ENCODE results near the gene CCDC91. TPM values are rescaled to one million over a fixed set of nuclear protein-coding genes. Genes with fewer than 3 reads are reported as not detected.
A peak's percentile ranks its signal among the peaks of the same experiment; 100 is the strongest.

Gene CCDC91
- total and polyA plus RNA-seq, 11 donors = 24.9 to 62.1 (median 51.8) TPM

- no peaks in the 10 kb centered on the region for H3K27me3 ChIP-seq
- H3K27ac ChIP-seq = no peak overlapping the region
- DNase-seq = peak in 1 of 5 donors; percentile 38
- no peaks in the 10 kb centered on the region for H3K36me3 ChIP-seq
- H3K4me1 ChIP-seq = peaks cover 0 to 29% (median 5%) of the 10 kb centered on the region in 12 donors
- no peak for ATAC-seq
- H3K9me3 ChIP-seq = peaks cover 0 to 25% (median 5%) of the 10 kb centered on the region in 12 donors
- 92 to 94% (median 92%) methylated on average over 2 of the region's 2 CpGs for WGBS, 4 donors
- H3K4me3 ChIP-seq = no peak overlapping the region
- intact Hi-C loops (cut with DNase I) = no loop called here
- TF ChIP-seq CTCF (IDR thresholded peaks at IDR 0.05) = no peak
- TF ChIP-seq POLR2A (IDR thresholded peaks at IDR 0.05) = no peak
Measured at GRCh38 chr12:28222081-28222700, 31.9 kb downstream of the CCDC91 start.

- Histone ChIP-seq H3K36me3 (no peaks in the 10 kb centered on the region), H3K9me3 (peaks cover 0 to 25% (median 5%) of the 10 kb centered on the region in 12 donors), H3K4me1 (peaks cover 0 to 29% (median 5%) of the 10 kb centered on the region in 12 donors), H3K4me3 (no peak overlapping the region), H3K27ac (no peak overlapping the region), H3K27me3 (no peaks in the 10 kb centered on the region)
- intact Hi-C loops (cut with DNase I) = no loop called here
- 93 to 95% (median 94%) methylated on average over 3 of the region's 3 CpGs for WGBS, 4 donors
- no peak for DNase-seq
- no peak for ATAC-seq
- TF ChIP-seq POLR2A (IDR thresholded peaks at IDR 0.05) = no peak
- TF ChIP-seq CTCF (IDR thresholded peaks at IDR 0.05) = no peak
Measured at GRCh38 chr12:28223025-28223554, 32.8 kb downstream of the CCDC91 start.

- WGBS, 4 donors = 89 to 96% (median 91%) methylated on average over 2 of the region's 2 CpGs
- Histone ChIP-seq H3K27me3 (no peaks in the 10 kb centered on the region), H3K27ac (no peak overlapping the region), H3K9me3 (peaks cover 0 to 22% (median 3%) of the 10 kb centered on the region in 12 donors), H3K4me3 (no peak overlapping the region), H3K4me1 (peaks cover 0 to 29% (median 5%) of the 10 kb centered on the region in 12 donors), H3K36me3 (no peaks in the 10 kb centered on the region)
- intact Hi-C loops (cut with DNase I) = no loop called here
- TF ChIP-seq CTCF (IDR thresholded peaks at IDR 0.05) (no peak), POLR2A (IDR thresholded peaks at IDR 0.05) (no peak)
- ATAC-seq = no peak
- no peak for DNase-seq
Measured at GRCh38 chr12:28223858-28224257, 33.6 kb downstream of the CCDC91 start.

GRCh38 chr12:28226705-28227104, 36.4 kb downstream of the CCDC91 start:
- TF ChIP-seq POLR2A (IDR thresholded peaks at IDR 0.05) (no peak), CTCF (IDR thresholded peaks at IDR 0.05) (no peak)
- Histone ChIP-seq H3K4me3 (no peak overlapping the region), H3K27ac (no peak overlapping the region), H3K4me1 (peaks cover 0 to 34% (median 3%) of the 10 kb centered on the region in 12 donors), H3K27me3 (no peaks in the 10 kb centered on the region), H3K36me3 (no peaks in the 10 kb centered on the region), H3K9me3 (peaks cover 0 to 9% (median 0%) of the 10 kb centered on the region in 12 donors)
- no peak for DNase-seq
- no peak for ATAC-seq
- intact Hi-C loops (cut with DNase I) = no loop called here
